NT2/D1 (cell line): ENCODE data around the gene CEP250.

Experiments
- YY1 ChIP-seq: IDR thresholded peaks from 2 replicates; pipeline ENCODE4 v1.6.1; 2011; ENCODE audit not compliant: insufficient read length, insufficient read depth
- ZNF274 ChIP-seq: IDR thresholded peaks from 2 replicates; pipeline ENCODE4 v1.6.1; 2011; ENCODE audit warnings: mild to moderate bottlenecking, low read depth, low read length

DNA sequence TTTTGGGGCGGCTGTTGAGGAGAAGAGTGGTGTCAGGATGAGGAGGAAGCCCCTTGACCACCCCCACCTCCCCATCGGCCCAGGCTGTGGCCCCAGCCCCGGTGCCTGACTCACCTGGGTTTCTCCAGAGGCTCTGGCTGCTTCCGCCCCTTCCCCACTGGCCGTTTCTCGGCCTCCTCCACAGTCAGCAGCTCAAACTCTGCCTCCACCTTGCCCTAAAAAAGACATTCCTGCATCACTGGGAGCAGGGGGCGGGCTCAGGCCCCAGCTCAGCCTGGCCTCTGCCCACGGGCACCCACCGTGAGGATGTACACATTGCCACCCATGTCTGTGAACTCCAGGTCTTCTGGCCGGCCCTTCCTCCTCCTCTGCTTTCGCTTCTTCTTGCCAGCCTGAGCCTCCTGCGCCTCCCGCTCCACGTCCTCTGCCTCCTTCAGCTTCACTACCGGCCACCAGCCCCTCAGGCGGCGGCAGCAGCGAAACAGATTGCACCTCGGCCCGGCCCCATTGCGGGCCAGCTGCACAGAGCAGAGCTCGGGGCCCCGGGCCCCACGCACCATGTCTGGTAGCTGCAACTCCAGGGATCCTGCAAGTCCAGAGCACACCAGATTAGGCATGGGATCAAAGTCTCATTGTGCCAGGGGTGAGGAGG, 103.8 kb downstream of the CEP250 start:
- TF ChIP-seq YY1 (no peak), ZNF274 (no peak)
